SK-N-DZ (cell line): Measurements from ENCODE around the gene OR8D2. TPM values are rescaled to one million over a fixed set of nuclear protein-coding genes. Genes with fewer than 3 reads are reported as not detected.

Experiments used
- DNase-seq: peaks from one replicate; pipeline ENCODE4 v3.0.0-alpha.2; 2015; ENCODE audit warnings: low spot score
- polyA plus RNA-seq, 2 experiments: library from polyadenylated mRNA; depleted of rRNA; stranded (reverse); fragments of >200 nt; gene quantifications; 2 replicates each; pipeline ENCODE4 v1.2.3, GENCODE V29; 2014

OR8D2 gene, protein sequence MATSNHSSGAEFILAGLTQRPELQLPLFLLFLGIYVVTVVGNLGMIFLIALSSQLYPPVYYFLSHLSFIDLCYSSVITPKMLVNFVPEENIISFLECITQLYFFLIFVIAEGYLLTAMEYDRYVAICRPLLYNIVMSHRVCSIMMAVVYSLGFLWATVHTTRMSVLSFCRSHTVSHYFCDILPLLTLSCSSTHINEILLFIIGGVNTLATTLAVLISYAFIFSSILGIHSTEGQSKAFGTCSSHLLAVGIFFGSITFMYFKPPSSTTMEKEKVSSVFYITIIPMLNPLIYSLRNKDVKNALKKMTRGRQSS
- not detected in 2 replicates for polyA plus RNA-seq (2014; cell fraction: cytosol; rRNA removed)
- polyA plus RNA-seq (2014; cell fraction: nucleus; rRNA removed): not detected in 2 replicates

DNA sequence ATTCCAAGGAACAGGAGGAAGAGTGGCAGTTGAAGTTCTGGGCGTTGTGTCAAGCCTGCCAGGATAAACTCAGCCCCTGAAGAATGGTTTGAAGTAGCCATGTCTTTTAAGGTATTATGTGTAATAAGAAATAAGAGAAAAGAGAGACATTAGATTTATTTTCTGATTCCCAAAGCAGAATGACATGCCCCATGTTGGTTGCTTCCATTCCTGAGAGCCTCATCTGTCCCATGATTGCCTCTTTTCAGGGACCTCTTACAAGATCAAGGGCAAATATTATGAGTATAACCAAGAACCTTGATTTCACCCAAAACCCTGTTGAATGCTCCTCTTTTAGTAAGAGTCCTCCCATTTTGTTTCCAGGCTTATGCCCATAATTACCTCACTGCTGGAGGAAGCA is at the start of gene OR8D2:
Gene OR8D2 (minus strand): TSS at position 101 of the 400 bp plus-strand sequence. CDS start 0 bp downstream, at position 101.
- DNase-seq: no peak

GRCh38 chr11:124359566-124359965 is 39.6 kb upstream of the OR8D2 start:
- DNase-seq: no peak

DNA sequence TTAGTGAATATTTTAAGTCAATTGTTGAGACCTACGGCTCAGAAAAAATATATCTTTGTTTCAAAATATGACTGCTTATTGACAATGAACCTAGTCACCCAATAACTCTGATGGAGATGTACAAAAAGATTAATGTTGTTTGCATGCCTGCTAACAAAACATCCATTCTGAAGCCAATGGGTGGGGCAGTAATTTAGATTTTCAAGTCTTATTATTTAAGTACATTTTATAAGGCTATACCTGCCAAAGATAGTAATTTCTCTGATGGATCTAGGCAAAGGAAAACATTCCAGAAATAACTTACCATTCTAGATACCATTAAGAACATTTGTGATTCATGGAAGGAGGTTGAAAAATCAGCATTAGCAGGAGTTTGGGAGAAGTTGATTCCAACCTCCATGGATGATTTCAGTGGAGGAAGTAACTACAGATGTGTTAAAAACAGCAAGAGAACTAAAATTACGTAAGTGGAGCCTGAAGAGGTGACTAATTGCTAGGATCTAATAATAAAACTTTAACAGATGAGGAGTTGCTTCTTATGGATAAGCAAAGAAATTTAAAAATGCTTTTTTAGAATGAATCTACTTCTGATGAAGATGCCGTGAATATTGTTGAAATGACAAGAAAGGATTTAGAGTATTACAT is 26.4 kb upstream of the OR8D2 start:
- DNase-seq: no peak

DNA sequence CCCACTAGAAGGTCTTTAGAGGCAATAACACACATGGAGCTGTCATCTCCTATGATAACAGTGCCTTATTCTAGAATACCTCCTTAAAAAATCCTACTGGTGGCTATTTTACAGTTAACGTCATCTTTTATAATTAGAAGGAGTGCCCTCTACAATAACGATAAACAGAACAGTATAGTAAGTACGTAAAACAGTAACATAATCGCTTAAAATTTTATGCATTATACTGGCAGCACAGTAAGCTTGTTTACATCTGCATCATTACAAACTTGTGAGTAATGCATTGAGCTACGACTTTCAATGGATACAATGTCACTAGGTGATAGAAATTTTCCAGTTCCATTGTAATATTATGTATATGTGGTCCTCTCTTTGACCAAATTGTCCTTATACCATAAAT is 24.3 kb upstream of the OR8D2 start:
- no peak for DNase-seq

DNA sequence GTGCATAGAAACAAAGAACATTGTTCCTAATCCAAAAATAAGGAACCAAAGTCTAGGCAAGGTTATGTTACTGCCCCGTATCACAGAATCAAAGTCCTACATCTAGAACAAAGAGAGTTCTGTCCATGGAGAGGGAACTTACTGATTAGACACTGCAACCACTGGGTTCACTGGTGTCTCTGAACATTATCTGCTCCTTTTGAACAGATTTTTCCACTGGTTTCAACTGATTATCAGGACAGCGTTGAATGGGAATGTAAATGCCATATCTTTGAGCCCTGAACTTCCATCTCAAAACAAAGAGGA is 20.1 kb upstream of the OR8D2 start:
- no peak for DNase-seq

DNA sequence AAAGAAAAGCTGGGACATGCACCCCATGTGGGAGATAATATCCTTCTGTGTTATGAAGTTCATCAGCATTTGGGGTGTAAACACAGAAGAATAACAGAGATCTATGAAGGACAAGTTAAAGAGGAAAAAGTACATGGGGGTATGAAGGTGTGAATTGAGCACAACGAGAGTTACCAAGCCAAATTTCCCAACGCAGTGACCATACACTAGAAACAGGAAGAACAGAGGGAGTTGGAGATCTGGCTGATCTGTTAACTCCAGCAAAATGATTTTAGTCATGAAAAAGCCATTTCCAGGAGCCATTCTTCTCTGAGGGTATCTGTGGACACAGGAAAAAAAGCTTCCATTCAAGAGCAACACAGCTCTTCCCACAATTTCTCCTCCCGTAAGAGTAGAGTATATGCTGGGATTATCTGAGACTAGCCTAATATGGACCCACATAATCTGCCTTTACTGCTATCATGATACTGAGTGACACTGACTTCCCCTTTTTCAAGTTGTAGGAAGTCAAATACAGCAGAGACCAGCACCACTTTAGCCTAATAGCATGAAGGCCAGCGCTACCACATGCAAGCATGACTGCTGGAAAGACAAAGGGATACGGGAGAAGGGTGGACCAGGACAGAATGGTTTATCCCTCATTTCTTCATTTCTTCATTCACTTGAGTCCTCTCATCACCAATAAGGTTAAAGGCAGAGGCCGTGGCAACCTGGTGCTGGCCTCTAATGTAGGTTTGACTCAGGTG is 19.6 kb upstream of the OR8D2 start:
- no peak for DNase-seq

DNA sequence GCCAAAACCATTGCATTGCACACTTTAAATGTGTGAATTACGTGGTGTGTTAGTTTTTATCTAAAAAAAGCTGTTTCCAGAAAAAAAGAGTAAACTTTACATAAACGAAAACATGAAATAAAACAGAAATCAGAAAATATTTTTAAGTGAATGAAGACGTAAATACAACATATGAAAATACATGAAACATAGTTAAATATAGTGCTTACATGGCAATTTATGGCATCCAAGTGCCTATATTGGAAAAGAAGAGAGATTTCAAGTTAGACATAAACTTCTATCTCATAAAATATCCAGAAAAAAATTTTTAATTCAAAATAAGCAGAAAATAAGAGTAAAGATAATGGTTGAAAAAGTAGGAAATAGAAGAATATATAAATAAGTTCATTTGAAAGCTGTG is 11.9 kb upstream of the OR8D2 start:
- no peak for DNase-seq

- no peak for DNase-seq
Measured at GRCh38 chr11:124329787-124330478, 9.9 kb upstream of the OR8D2 start.

DNA sequence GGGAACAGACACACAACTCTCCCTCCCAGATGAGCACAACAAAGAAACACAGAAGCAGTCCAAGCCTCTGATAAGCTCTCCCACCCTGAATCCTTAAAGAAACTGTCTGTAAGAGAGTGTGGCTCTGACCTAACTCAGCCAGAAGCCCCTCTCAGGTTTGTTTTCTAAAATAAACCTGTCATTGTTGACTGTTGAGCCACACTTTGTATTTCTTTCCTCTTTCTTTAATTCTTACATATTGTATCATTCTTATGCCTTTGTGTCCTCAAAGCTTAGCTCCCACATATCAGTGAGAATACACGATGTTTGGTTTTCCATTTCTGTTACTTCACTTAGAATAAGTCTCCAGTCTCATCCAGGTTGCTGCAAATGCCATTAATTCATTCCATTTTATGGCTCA is 7.8 kb upstream of the OR8D2 start:
- no peak for DNase-seq

DNA sequence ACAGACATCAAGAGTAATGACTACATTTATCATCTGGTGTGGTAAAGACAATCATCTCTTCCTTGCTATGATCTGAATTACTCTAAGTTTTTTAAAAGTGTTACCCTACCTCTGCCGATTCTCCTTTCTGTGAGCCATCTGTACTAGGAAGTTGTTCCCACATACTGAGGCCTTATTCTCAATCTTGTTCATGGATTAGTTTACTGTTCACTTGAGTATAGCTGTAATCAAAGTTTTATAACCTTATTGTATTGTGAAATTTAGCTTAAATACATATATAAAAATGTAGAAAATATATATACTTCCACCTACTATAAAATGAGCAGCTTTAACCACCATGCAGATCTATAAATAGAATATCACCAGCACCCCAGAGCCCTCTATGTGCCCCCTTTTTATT is 2.4 kb upstream of the OR8D2 start:
- DNase-seq: no peak

DNA sequence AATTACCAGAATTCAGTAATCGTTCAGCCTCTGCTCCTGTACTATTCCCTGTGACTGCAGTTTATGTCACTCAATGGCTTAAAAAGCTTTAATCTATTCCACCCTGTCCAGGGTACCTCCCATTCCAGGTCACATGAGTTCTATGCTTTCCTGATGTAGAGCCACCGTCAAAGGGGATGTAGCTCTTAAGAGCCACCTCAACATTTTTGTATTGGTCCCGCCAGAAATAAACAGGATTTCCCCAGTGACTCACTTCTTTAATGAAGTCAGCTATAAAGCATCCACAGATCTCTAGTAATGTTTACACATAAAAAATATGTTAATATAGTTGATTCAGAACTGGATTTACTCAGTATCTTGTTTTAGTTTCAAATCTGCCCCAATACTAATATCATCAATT is 4.9 kb downstream of the OR8D2 start:
- DNase-seq: no peak

- DNase-seq: no peak
Measured at GRCh38 chr11:124313849-124314248, 6.1 kb downstream of the OR8D2 start, which contains the start of gene OR8D1. TSS of gene OR8D1 (minus strand) at chr11:124313949. CDS start at chr11:124310766, 3,183 bp downstream.

GRCh38 chr11:124313131-124313530 is 6.9 kb downstream of the OR8D2 start:
- DNase-seq: no peak

DNA sequence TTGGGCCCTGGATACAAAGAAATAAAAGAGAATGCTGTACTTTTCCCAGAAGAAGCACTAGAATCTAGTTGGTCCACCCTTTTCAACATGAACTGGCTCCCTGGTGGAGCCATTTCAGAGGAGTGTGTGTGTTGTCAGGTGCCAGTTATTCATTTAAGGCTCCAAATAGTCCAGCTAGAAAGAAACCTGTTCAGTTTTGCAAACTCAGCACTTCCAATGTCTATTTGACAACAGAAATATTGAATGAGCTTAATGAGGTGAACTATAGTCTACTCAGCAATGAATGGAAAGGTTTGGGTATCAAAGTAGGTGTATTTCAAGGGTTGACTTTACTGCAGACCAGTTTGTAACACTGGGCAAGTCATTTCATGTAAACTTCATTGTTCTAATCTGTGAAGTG is 8.3 kb downstream of the OR8D2 start:
- no peak for DNase-seq

DNA sequence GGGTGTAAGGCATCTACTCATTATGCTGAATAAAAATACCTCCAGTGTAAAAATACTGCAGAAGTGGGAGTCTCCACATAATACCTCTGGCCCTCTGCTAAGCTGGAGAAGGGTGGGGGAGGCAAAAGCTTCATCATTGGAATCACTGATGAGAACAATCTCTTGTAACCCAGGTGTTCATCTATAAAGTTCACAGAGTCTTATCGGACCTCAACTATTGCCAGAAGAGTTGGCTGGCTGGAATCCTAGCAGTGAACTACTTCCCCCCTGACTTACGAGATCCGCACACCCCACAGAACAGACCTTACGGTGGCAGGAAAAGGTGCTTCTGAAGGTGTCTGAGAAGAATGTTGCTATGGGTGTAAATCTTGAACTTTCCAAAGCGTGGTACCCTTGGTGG is 8.7 kb downstream of the OR8D2 start:
- DNase-seq: no peak

- DNase-seq: no peak
Measured at GRCh38 chr11:124310721-124311120, 9.3 kb downstream of the OR8D2 start.

DNA sequence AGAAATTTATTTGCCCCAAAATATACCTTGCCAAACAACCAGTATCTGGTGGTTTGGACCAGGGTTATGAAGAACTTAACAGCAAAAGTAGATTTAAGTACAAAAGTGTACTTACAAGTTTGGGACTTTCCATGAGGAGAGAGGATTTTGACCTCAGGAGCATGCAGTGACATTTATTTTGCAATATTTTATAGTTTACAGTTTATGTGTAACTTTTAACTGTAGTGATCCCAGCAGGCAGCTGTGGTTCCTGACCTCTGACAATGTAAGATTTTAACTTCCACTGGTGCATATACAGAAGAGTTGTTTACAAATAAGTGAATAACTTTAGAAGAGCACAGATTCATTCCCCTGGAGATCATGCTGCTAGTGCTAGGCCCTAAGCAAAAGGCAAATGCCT is 12.9 kb downstream of the OR8D2 start:
- no peak for DNase-seq

- DNase-seq: no peak
Measured at GRCh38 chr11:124302347-124303125, 17.5 kb downstream of the OR8D2 start.

DNA sequence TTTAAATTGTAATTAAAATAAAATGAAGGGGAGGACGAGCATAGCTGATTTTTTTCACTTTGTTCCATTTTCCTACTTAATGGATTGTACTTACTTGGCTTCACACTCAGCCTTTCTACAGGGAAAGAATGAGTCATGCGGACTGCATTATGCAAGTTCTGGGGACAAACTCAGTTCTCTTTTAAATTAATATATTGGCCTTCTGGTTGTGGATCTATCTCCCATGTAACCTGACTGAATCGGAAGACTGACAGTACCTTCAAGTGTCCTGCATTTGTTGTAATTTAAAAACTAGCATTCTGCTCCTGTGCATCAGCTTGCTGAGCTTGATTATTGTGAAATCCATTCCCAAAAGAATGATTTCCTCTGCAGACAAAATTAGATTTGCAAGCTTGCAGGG is 18.4 kb downstream of the OR8D2 start:
- no peak for DNase-seq

DNA sequence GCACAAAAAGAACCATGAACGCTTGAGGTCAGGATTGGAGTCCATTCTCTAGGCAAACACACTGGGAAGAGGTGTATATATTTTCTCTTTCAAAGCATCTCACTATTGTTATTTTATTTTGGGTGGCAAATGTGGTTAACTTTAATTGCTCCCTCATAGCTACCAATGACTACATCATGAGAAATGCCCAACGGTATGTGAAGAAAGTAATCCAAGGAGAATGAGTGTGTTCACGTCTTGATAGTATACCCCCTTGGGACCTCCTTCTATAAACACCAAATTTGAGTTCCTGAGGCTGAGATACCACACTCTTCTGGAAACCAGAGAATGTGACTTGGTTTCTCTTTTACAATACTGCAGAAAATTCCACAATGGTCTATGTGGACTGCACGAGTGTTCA is 22.1 kb downstream of the OR8D2 start:
- no peak for DNase-seq

DNA sequence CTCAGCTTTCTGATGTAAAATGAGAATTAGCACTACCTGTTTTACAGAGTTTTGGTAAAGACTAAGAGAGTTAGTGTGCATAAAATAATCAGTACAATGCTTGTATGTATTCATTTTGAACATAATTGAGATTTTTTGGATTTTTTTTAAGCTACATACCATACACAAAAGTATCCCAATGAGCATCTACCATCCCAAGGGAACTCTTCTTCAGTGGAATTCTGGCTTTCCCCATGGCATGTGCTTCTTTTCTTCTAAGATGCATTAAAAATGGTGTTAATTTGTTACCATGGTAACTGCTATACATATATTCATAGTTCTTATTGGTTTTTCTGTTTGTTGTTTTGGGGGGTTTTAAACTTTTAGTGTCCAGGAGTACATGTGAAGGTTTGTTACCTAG is 24.0 kb downstream of the OR8D2 start:
- no peak for DNase-seq
